GM21717 (cell line): Measurements from ENCODE around the gene NUDT3.
A peak's percentile ranks its signal among the peaks of the same experiment; 100 is the strongest.
"Not testable (repeated sequence)": the region's sequence is repeated elsewhere in the genome, so short reads cannot be mapped to it uniquely, and the experiment has no call there.

Experiments used
- ATAC-seq: cut with Tn5 transposase; IDR thresholded peaks from one replicate; pipeline ENCODE4 v1.9.1; 2021; ENCODE audit warnings: mild to moderate bottlenecking, moderate library complexity; ENCODE audit not compliant: unreplicated experiment

Gene NUDT3

GRCh38 chr6:34295721-34296120 lies 96.7 kb downstream of the NUDT3 start:
- ATAC-seq: peak; percentile 77

GRCh38 chr6:34292954-34293353 lies 99.5 kb downstream of the NUDT3 start:
- ATAC-seq: no peak

- ATAC-seq: no peak
These were observed 103.3 kb downstream of the NUDT3 start for GRCh38 chr6:34289137-34289536.

- ATAC-seq: no peak
These were observed 103.9 kb downstream of the NUDT3 start for GRCh38 chr6:34288581-34288980.

GRCh38 chr6:34285448-34286164 lies 106.9 kb downstream of the NUDT3 start:
- no peak for ATAC-seq

GRCh38 chr6:34284563-34285447 lies 107.7 kb downstream of the NUDT3 start:
- ATAC-seq: no peak

GRCh38 chr6:34281702-34282334 lies 110.7 kb downstream of the NUDT3 start:
- no peak for ATAC-seq

GRCh38 chr6:34280216-34280615 lies 112.3 kb downstream of the NUDT3 start:
- no peak for ATAC-seq

GRCh38 chr6:34278833-34279232 lies 113.6 kb downstream of the NUDT3 start:
- ATAC-seq: no peak

- no peak for ATAC-seq
These were observed 114.7 kb downstream of the NUDT3 start for GRCh38 chr6:34277763-34278112.

GRCh38 chr6:34276881-34277762 lies 115.3 kb downstream of the NUDT3 start:
- ATAC-seq: no peak

- no peak for ATAC-seq
These were observed 116.3 kb downstream of the NUDT3 start for GRCh38 chr6:34276191-34276590.

GRCh38 chr6:34275128-34275804 lies 117.2 kb downstream of the NUDT3 start:
- ATAC-seq: no peak

GRCh38 chr6:34274129-34274528 lies 118.3 kb downstream of the NUDT3 start:
- ATAC-seq: no peak

GRCh38 chr6:34273242-34273805 lies 119.1 kb downstream of the NUDT3 start:
- ATAC-seq: no peak

GRCh38 chr6:34272013-34272926 lies 120.2 kb downstream of the NUDT3 start:
- no peak for ATAC-seq

- ATAC-seq: not testable (repeated sequence)
These were observed 122.7 kb downstream of the NUDT3 start for GRCh38 chr6:34269658-34270341.

- not testable (repeated sequence) for ATAC-seq
These were observed 123.3 kb downstream of the NUDT3 start for GRCh38 chr6:34269132-34269531.
